HG02571 (cell line): Measurements from ENCODE around the gene AIFM2.
A peak's percentile ranks its signal among the peaks of the same experiment; 100 is the strongest.

Source experiments
- ATAC-seq: cut with Tn5 transposase; IDR thresholded peaks from one replicate; pipeline ENCODE4 v1.9.1; 2021; ENCODE audit warnings: mild to moderate bottlenecking, moderate library complexity; ENCODE audit not compliant: unreplicated experiment

The AIFM2 gene

DNA sequence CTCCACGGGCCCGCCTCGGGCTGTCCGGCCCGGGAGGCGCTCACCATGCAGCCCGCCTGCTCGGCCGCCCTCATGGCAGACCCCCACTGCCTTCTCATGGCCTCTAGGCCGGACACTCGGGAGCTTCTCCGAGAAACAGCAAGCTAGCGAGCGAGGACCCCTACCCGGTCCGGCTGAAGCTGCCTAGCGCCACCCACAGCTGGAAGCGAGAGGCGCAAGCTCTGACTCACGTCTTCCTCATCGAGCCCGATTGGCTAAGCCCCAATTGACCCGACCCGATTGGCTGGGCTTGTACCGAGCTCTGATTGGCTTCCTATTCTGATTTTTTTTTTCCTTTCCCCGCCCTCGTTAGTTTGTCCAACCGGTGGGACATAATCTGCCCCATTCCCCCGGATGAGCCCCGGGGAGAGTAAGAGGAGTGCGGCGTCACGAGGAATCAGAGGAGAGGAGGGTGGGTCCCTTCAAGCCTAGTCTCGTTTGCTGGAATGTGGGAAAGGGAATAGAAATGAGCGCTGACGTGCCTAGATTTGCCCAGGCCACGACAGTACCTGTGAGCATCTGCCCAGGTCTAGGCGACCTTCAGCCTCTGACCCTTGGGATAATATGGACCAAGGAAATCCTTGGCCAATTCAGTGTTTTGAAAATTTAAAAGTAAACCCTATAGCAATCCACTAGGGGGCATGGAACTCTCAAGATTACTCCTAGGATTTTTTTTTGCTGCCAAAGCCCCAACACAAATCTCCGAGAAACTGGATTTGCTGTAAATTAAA lies 14.0 kb upstream of the AIFM2 start, which contains the start of gene TYSND1:
TYSND1 (minus strand) TSS at position 212 of the 770 bp plus-strand sequence; CDS start at position 98, 114 bp downstream.
- peak; percentile 85 for ATAC-seq

DNA sequence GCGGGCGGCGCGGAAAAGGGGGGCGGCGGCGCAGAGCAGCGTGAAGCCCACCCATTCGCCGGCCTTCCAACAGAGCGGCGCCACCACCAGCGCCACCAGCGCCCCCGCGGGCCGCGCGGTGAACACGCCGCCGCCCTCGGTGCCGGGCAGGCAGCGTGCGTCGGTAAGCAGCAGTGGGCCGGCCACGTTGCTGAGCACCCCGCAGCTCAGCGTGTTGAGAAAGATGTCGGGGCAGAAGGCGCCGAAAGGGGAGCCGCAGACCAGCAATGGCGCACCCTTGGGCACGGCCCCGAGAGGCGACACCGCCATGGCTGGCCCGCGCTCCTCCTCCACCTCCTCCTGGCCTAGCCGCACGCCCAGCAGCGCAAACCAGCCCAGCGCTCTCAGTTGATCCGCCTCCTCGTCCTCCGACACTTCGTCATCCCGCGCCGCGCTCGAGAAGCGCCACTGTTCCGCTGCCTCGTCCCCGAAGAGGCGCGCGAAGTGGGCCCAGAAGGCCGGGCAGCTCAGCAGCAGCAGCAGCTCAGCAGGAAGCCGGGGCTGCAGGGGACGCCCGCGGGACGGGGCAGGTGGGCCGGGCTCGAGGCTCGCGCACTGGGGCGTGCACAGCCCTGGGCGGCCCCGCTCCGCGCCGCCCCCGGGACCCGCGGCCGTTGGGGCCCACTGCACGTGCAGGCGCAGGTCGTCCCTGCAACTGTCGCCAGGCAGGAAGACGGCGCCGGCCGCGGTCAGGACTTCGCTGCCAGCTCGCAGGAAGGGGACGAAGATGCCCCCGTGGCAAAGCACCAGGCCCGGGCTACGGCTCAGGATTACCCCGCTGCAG lies 13.3 kb upstream of the AIFM2 start:
- peak; percentile 43 for ATAC-seq

DNA sequence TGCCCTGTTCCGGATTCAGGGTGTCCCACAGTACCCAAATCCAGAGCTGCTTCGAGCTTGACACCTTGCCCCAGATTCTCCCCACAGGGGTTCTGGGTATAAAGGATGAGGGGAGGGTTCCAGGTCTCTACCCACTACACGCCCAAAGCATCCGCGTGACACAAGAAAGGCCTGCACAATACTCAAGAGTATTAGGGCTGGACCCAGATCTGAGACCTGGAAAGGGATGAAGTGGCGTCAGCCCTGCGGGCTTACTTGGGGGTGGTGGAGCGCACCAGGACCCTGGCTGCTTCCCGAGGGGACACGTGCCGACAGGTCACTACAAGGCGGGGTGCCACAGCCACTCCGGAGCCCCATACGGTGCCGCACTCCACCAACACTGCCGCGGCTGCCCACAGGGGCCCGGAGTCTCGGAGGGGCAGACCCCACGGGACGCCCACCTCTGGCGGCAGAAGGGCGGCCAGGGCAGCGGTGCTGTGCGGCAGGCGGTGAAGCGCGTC lies 12.6 kb upstream of the AIFM2 start:
- ATAC-seq = peak; percentile 3

DNA sequence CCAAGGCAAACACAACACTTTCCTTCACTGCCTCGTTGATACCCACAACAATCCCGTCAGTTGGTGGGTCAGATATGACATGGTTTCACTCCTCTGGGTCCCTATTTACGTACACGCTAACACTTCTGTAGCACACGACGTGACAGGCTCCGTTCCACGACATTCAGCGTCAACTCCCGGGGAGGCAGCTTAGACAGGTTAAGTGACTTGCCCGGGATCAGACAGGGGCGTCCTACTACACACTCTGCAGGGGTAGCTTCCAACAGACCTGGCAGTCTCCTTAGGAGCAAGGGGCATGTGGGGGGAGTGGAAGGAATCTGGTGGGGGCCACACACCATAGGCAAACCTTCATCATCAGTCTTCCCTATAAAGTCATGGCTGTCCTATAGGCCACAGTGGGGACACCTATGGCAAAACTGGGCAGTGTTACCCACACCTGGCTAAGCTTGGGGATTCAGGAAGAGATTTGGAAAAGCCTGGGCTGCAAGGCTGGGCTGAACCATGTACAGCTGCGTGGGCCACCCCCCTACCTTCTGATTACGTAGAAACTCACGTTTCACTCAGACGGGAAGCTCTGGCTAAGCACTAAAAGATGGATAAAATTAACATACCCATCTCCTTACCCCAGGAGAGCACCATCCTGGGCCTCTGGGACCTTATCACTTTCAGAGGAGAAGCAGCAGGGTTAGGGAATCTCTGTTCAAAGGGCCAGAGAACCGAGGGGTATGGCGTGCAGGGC lies 11.9 kb upstream of the AIFM2 start:
- ATAC-seq = no peak

DNA sequence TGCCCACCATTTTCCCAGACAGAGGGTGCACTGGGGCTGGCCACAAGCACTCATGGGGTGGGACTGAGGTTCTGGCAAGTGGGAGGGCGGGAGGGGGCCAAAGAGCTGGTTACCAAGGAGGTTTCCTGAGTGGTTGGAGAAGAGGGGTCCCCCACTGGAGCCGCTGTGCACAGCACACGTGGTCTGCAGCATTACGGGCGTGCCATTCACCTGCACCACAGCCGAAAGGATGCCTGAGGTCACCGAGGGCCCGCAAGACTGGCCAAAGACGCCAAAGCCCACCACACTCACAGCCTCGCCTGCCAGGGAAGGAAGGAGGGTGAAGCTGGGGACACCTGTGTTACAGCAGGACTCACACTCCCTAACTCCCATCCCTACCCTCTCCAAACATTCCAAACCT lies 9.9 kb upstream of the AIFM2 start:
- no peak for ATAC-seq

DNA sequence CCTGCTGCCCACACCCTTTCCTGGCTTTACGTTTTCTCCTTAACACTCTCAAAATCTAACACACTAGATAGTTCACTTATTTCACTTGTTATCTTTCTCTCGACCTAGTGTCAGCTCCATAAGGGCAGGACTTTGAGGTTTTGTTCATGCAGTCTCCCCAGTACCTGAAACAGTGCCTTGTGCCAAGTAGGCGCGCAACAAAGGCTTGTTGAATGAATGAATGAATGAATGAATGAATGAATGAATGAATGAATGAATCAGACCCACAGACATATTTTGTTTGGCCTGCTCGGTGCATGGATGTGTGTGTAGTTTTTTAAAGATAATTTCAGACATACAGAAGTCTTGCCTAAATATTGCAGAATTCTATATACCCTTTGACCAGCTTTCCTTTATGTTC lies 7.7 kb upstream of the AIFM2 start:
- ATAC-seq = no peak

DNA sequence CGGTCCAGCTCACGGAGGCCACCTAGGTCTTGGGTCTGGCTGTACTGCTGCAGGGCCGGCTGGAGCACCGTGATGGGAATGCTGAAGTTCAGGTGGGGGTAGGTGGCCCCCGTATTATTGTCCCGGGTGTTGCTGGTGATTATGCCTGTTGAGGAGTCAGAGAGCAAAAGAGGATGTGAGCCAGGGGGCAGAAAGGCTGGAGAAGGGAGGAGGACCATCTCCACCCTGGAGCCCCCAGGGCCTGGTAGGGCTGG lies 7.3 kb upstream of the AIFM2 start:
- no peak for ATAC-seq

DNA sequence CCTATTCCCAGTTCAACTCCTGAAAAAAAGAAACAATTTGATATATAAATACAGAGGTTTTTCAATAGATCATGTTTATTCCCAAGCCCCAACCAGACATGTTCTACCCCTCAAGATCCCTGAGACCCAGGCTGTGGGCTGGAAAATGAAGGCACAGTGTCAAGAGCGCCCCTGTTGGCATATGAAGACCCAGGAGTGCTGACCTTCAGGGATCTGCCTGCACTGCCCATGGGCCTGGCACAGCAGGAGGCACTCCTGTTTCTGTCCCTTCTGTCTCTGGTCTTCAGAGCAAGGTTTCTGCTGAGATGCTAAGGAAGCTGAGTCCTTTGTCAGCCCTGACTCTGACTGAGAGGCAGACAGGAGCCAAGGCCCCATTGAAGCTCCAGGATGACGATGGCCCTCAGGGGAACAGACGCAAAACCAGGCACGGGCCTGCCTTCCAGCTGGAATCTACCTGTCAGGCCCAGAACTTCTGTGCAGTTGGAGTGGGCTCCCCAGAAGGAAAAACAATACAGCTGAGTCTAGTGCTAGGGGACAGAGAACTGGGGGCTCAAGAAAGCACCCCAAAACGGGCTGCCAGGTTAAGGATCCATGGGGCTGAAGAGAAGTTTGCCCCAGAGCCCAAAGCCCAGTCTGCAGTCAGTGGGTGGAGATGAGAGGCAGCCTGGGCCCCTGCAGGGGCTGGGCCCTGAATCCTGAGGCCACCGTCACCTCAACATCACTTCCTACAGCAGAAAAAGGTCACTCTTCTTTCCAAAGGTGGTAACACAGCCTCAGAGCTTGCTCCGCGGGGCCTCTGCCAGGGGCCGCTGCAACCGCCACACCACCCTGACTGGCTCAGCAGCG lies 6.7 kb upstream of the AIFM2 start:
- no peak for ATAC-seq

DNA sequence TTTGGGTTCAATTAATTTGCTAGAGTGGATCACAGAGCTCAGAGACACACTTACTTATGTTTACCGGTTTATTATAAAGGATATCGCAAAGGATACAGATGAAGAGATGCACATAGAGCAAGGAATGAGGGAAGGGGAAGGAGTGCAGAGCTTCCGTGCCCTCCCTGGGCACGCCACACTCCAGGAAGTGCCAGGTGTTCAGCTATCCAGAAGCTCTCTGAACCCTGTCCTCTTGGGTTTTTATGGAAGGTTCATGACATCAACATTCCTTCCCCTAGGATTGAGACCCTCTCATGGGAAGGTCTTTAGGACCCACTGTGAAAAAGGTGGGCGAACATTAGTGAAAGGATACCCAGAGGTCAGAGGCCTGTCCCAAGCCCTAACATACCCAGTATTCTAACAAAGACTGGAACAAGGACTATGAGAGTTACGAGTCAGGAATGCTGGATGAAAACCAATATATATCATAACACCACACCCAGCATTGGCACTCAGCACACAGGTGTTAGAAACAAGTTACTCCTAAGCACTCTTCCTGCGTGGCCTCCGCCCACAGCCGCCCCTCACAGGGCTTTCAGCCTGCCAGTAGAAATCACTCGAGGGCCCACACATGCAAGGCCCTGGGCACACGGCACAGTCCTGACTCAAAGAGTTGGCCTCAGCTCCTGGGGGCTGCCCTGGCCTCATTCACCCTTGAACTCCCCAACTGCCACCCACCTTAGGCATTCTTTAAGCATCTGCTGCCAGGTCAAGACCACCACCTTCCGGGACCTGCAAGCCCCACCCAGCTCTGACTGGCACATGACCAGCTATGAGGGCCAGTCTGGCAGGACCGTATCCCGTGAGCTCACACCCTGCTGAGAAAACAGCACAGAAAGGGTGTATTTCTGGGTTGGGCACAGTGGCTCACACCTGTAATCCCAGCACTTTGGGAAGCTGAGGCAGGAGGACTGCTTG lies 5.6 kb upstream of the AIFM2 start:
- no peak for ATAC-seq

DNA sequence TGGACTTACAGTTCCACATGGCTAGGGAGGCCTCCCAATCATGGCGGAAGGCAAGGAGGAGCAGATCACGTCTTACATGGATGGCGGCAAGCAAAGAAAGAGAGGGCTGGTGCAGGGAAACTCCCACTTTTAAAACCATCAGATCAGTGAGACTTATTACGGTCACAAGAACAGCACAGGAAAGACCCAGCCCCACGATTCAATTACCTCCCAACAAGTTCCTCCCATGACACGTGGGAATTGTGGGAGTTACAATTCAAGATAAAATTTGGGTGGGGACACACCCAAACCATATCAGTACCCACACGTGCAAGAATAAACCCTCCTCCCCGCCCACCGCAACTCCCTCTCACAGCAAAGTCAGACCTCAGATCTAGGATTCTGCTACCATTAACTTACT lies 4.5 kb upstream of the AIFM2 start:
- no peak for ATAC-seq

DNA sequence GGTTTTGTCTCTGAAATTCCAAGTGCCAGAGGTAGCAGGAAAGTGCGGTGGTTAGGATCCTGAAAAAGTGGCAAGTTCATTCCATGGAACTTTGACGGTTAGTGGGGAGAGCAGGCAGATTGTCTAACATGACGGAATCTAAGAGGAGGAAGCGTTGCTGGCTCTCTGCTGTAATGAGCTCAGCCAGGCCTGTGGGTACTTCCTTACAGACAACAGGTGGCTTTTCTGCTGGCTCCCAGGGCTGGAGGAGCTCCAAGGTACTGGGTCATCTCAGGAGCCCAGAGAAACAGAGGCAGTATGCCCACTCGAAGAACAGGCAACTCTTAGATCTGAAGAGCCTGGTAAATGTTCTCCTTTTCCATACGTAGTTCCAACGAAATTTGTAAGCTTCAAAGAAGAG lies 3.1 kb upstream of the AIFM2 start:
- no peak for ATAC-seq

DNA sequence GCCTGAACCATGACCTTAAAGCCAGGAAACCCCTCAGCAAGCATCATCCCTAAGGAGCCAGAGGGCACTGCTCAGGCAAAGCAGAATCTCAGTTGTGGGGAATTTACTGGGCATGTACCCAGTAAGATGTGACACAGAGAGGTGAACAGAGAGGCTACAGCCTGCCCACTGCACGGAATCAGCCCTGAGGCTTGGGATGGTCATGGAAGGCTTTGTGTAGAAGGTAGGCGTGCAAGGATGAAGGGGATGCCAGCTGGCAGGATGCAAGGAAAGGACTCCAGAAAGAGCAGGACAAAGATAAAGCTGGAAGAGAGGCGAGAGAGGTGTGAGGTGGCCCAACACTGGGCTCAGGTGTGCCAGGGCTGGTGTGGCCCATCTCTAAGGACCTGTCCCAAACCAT lies 2.4 kb upstream of the AIFM2 start:
- no peak for ATAC-seq

DNA sequence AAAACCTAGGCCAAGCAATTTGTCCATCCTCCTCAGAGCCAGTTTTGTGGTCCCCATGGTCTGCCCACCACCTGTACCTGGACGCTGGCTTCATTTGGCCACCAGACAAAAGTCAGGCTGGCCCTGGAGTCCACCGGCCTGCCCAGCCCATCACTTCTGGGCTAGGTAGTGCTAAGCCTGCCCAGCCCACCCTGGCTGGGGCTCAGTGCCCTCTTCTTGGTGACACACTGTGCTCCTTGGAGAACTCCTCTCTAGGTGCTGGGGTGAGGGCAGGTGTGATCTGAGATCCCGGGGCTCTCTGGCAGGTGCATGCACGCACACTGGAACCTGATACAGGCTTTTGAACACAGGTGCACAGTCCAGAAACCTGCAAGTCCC lies 1.1 kb downstream of the AIFM2 start:
- no peak for ATAC-seq

DNA sequence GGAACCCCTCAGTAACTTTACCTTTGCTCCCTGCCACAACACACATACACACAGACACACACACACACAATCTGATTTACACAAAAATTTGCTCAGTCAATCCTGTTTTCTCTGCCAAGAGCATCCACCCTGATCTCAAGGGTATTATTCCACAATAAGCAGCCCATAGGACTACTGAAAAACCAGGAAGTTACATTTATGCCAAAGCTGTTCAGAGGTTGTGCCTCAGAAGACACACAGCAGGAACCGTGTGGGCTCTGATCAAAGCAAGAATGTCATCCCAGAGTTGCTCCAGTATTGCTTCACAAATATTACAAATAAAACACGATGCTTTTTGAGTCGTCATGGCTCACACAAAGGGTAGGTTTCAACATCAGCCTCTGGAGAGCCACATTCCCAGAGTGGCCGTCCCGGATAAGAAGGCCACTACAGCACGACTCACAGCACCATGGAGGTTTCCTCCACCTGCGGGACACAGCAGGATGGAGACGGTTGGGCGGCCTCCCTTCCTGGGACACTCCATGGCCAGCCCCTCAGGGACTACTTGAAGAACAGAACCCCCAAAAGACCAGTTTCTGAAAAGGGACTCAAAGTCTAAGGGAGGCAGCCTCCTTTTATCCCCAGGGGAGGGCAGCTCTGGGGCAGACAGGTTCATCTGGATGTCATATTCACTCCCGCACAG lies 1.6 kb downstream of the AIFM2 start:
- no peak for ATAC-seq

DNA sequence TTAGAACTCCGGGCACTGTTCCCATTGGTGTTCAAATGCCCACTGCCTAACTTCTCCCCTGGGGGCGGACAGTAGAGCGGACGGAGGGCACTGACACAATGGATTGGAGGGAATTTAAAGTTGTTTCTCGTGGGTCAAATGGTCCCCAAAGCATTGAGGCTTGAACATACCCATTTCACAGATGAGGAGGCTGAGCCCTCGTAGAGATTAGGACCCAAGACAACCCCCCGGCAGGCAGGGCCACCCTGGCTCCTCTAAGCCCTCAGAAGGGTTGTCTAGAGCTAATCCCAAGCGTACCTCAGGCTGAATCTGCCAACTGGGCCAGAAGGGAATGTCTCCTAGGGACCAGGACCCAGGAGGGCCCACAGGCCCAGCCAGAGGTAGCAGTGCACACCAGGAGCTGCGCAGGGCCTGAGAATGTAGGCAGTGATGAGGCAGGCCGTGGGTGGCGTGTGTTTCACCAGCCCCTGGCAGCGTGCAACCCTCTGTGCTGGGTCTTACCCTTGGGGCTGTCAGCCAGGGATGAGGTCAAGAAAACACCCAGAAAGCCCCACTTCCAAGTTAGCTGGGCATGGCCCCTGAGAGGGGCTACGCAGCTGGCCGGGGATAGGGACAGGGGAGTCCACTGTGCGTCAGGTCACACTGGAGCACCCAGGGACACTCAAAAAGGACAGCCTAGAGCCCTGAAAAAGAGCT lies 5.8 kb downstream of the AIFM2 start:
- no peak for ATAC-seq

DNA sequence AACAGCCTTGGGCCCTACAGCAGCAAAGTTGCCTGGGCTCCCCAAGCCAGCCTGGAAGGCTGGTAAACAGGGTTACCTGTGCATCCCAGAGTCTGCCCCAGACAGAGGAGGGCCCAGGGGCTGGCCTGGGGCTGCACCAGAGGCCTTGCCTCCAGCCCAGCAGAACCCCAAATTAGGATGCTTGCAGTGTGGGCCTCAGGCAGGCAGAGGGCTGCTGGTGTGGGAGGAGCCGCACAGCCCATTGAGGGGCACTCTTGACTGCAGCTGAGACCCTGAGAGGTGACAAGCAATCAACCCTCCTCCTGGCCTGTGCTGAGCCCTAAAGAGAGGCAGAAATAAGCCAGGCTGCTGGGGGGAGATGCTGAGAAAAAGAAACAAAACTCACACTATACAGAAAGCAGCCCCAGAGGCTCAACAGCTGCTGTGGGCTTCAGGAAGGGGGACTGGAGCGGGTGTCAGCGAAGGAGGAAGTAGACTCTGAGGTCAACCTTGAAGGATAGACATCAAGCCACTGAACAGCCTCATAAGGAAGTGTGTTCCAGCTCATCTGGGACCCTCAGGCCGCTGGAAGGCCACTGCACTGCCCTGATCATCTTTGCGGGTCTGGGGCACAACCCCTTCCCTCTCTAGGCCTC lies 6.6 kb downstream of the AIFM2 start:
- no peak for ATAC-seq

DNA sequence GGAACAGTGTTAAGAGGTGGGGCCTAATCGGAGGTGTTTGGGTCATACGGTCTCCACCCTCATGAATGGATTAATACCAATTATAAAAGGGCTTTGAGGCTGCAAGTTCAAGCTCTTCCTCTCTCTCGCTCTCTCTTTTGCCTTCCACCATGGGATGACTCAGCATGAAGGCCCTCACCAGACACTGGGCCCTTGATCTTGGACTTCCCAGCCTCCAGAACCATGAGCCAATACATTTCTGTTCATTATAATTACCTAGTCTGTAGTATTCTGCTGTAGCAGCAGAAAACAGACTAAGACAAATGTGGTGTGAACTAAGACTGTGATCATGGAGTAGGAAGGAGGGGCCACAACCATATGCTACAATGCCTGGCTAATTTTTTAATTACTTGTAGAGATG lies 7.7 kb downstream of the AIFM2 start:
- no peak for ATAC-seq

DNA sequence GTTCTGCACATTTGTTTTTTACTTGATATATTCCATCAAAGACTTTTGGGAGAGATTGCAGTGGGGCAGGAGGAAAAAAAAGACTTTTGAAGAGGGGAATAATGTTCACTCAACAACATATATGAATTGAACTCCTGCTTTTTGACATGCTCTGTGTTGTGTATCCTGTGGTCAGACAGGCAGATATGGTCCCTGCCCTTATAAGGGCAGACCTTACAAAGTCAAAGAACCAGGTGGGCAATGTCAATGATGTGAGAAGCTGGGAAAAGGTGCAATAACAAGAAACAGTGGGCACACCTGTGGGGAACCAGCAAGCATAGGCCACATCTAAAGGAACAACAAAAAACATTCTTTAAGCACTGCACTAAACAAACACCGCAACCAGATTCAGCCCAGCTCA lies 8.2 kb downstream of the AIFM2 start:
- no peak for ATAC-seq
